Neural progenitor cell (in vitro differentiated cells): ENCODE measurements around the gene CCDC85C. TPM values are rescaled to one million over a fixed set of nuclear protein-coding genes. Genes with fewer than 3 reads are reported as not detected.

ENCODE experiments used
- DNase-seq: peaks from one replicate; pipeline ENCODE4 v3.0.0-alpha.2; 2016; ENCODE audit warnings: low spot score
- H2AFZ ChIP-seq: fragments of 200-600 bp; sonication (generic); replicated peaks from 2 replicates; pipeline ENCODE4 v1.6.1; 2016; ENCODE audit warnings: antibody characterized with exemption
- H3F3A ChIP-seq: fragments of 200-600 bp; sonication (generic); 2 replicates; pipeline ENCODE4 v1.6.1; 2016; ENCODE audit warnings: antibody characterized with exemption, low read depth
- H3K27ac ChIP-seq: fragments of 200-600 bp; sonication (generic); 2 replicates; pipeline ENCODE4 v1.5.1; 2016; ENCODE audit warnings: mild to moderate bottlenecking
- H3K27me3 ChIP-seq: fragments of 200-600 bp; sonication (generic); 2 replicates; pipeline ENCODE4 v1.6.1; 2016; ENCODE audit warnings: mild to moderate bottlenecking, moderate library complexity
- H3K36me3 ChIP-seq: fragments of 200-600 bp; sonication (generic); 2 replicates; pipeline ENCODE4 v1.5.1; 2016
- H3K4me1 ChIP-seq: fragments of 200-600 bp; sonication (generic); 2 replicates; pipeline ENCODE4 v1.6.1; 2016; ENCODE audit warnings: mixed run types
- H3K4me2 ChIP-seq: fragments of 200-600 bp; sonication (generic); 2 replicates; pipeline ENCODE4 v1.6.1; 2016
- H3K4me3 ChIP-seq: fragments of 200-600 bp; sonication (generic); 2 replicates; pipeline ENCODE4 v1.5.1; 2016
- H3K79me2 ChIP-seq: fragments of 200-600 bp; sonication (generic); 2 replicates; pipeline ENCODE4 v1.6.1; 2016; ENCODE audit warnings: low read depth
- H3K9ac ChIP-seq: fragments of 200-600 bp; sonication (generic); 2 replicates; pipeline ENCODE4 v1.6.1; 2016
- H3K9me3 ChIP-seq: fragments of 200-600 bp; sonication (generic); 2 replicates; pipeline ENCODE4 v1.5.1; 2016; ENCODE audit warnings: low read depth
- H4K20me1 ChIP-seq: fragments of 200-600 bp; sonication (generic); 2 replicates; pipeline ENCODE4 v1.6.1; 2016; ENCODE audit warnings: low read depth
- H3K27ac Mint-ChIP-seq: 3 replicates; pipeline ENCODE4 v1.8.0; 2021; ENCODE audit warnings: mixed read lengths
- H3K27me3 Mint-ChIP-seq: 2 replicates; pipeline ENCODE4 v1.8.0; 2022; ENCODE audit warnings: low read depth, mild to moderate bottlenecking, inconsistent platforms, moderate library complexity, mixed read lengths; ENCODE audit not compliant: insufficient read depth
- H3K36me3 Mint-ChIP-seq: 3 replicates; pipeline ENCODE4 v1.8.0; 2021; ENCODE audit warnings: mixed read lengths
- H3K4me1 Mint-ChIP-seq: 3 replicates; pipeline ENCODE4 v1.8.0; 2021; ENCODE audit warnings: mixed read lengths
- H3K4me3 Mint-ChIP-seq: 3 replicates; pipeline ENCODE4 v1.8.0; 2021; ENCODE audit warnings: mild to moderate bottlenecking, moderate library complexity, mixed read lengths
- H3K9me3 Mint-ChIP-seq: 3 replicates; pipeline ENCODE4 v1.8.0; 2020; ENCODE audit warnings: mixed read lengths
- CTCF ChIP-seq: fragments of 200-600 bp; sonication (generic); IDR thresholded peaks from 2 replicates; pipeline ENCODE4 v1.5.1; 2017; ENCODE audit warnings: antibody characterized with exemption, mild to moderate bottlenecking
- EZH2 ChIP-seq: fragments of 200-600 bp; sonication (generic); IDR thresholded peaks from 2 replicates; pipeline ENCODE4 v1.6.1; 2017; ENCODE audit warnings: antibody characterized with exemption, mild to moderate bottlenecking, moderate library complexity
- EZH2phosphoT487 ChIP-seq: fragments of 200-600 bp; sonication (generic); IDR thresholded peaks from 2 replicates; pipeline ENCODE4 v1.6.1; 2017; ENCODE audit warnings: antibody characterized with exemption
- total RNA-seq: library from RNA; depleted of rRNA; stranded (reverse); fragments of >200 nt; gene quantifications from 2 replicates; pipeline ENCODE4 v1.2.3, GENCODE V29; 2015; ENCODE audit warnings: low replicate concordance

The CCDC85C gene
- total RNA-seq, 1 donor from 2014 or later: 19.0 TPM

GRCh38 chr14:99560922-99561683 is 42.9 kb downstream of the CCDC85C start:
- H3K4me3 Mint-ChIP-seq: no peak overlapping the region
- H3K4me1 Mint-ChIP-seq: peaks cover 68% of the 10 kb centered on the region
- Histone ChIP-seq H3K4me1 (peaks cover 58% of the 10 kb centered on the region), H4K20me1 (peaks cover 76% of the 10 kb centered on the region), H3K27me3 (no peaks in the 10 kb centered on the region), H2AFZ (no peak overlapping the region), H3K36me3 (no peaks in the 10 kb centered on the region), H3K4me3 (no peak overlapping the region), H3K9ac (no peak overlapping the region), H3K27ac (no peak overlapping the region), H3K4me2 (no peak overlapping the region), H3K9me3 (no peaks in the 10 kb centered on the region), H3K79me2 (peaks cover 91% of the 10 kb centered on the region), H3F3A (peaks cover 31% of the 10 kb centered on the region)
- peaks cover 15% of the 10 kb centered on the region for H3K27me3 Mint-ChIP-seq
- no peak for DNase-seq
- TF ChIP-seq EZH2phosphoT487 (no peak), EZH2 (no peak), CTCF (no peak)
- no peak overlapping the region for H3K27ac Mint-ChIP-seq
- peaks cover 10% of the 10 kb centered on the region for H3K36me3 Mint-ChIP-seq
- H3K9me3 Mint-ChIP-seq: peaks cover 2% of the 10 kb centered on the region

DNA sequence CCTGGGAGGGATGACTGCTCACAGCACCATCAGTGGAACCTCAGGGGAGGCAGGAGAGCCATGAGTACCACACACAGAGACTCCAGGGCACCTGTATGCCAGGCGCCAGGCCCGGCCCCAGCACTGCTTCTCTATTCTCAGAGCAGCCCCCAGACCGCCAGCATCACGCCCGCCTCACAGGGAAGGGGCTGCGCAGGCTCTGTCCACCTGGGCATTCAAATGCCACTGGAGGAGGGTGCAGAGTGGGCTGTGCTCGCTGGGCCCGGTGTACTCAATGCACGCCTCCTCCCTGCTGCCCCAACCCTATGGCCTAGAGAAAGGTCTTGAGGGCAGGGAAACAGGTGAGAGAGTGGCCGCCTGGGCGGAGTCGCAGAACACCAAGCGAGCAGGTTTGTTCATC is 43.6 kb downstream of the CCDC85C start:
- Mint-ChIP-seq H3K4me3 (no peak overlapping the region), H3K9me3 (peaks cover 2% of the 10 kb centered on the region), H3K4me1 (peaks cover 67% of the 10 kb centered on the region), H3K27ac (no peak overlapping the region), H3K36me3 (peaks cover 12% of the 10 kb centered on the region), H3K27me3 (peaks cover 15% of the 10 kb centered on the region)
- Histone ChIP-seq H3K9ac (no peak overlapping the region), H3K4me3 (no peak overlapping the region), H3K9me3 (no peaks in the 10 kb centered on the region), H4K20me1 (peaks cover 76% of the 10 kb centered on the region), H3K4me2 (no peak overlapping the region), H3K27me3 (no peaks in the 10 kb centered on the region), H2AFZ (no peak overlapping the region), H3K4me1 (peaks cover 51% of the 10 kb centered on the region), H3K36me3 (no peaks in the 10 kb centered on the region), H3F3A (peaks cover 28% of the 10 kb centered on the region), H3K27ac (no peak overlapping the region), H3K79me2 (peaks cover 91% of the 10 kb centered on the region)
- TF ChIP-seq EZH2 (no peak), EZH2phosphoT487 (no peak), CTCF (no peak)
- no peak for DNase-seq

DNA sequence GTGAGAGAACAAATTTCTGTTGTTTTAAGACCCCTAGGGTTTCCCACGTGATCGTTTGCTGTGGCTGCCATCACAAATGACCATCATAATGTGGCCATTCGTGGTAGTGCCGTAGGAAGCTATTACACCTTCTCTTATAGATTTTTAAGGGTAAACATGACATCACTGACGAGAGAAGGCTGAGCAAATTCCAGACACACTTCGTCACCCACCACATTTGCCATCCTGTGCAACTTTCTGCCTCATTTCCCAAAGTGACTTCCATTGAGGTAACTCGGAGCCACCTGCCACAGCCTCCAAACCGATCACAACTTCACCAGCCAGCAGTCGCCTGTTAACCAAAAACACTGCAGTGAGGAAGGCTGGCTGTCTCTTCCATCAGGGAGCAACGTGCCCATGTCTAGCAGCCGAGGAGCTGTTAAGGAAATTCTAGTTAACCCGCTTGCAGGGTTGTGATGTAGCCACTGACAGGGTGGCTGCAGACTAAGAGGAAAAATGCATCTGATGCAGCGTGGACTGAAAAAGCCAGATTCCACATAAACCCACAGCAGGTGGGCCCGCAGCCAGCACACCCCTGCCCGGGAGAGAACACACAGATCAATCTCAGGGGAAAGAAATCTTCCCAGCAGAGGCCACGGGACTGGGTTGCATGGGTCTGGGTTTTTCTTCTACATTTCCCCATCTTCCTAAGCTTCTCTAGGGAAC is 44.6 kb downstream of the CCDC85C start:
- Mint-ChIP-seq H3K4me1 (peaks cover 58% of the 10 kb centered on the region), H3K27me3 (peaks cover 12% of the 10 kb centered on the region), H3K27ac (peak overlapping the region; percentile 91), H3K4me3 (no peak overlapping the region), H3K9me3 (peaks cover 2% of the 10 kb centered on the region), H3K36me3 (peaks cover 12% of the 10 kb centered on the region)
- Histone ChIP-seq H3K27ac (no peak overlapping the region), H3K4me2 (no peak overlapping the region), H3K9me3 (no peaks in the 10 kb centered on the region), H3K4me1 (peaks cover 41% of the 10 kb centered on the region), H2AFZ (no peak overlapping the region), H3K9ac (no peak overlapping the region), H3K36me3 (no peaks in the 10 kb centered on the region), H3K27me3 (no peaks in the 10 kb centered on the region), H3K79me2 (peaks cover 87% of the 10 kb centered on the region), H3K4me3 (no peak overlapping the region), H4K20me1 (peaks cover 75% of the 10 kb centered on the region), H3F3A (peaks cover 25% of the 10 kb centered on the region)
- no peak for DNase-seq
- TF ChIP-seq CTCF: no peak
